Activated B cell treated with CpG ODN at 0.5 μM for 24 hours (primary cell): ENCODE results near the gene TBC1D8. TPM values are rescaled to one million over a fixed set of nuclear protein-coding genes. Genes with fewer than 3 reads are reported as not detected.

Source experiments
- ATAC-seq: fragments of 200-7000 bp; cut with Tn5 transposase; one replicate; pipeline ENCODE4 v1.10.0; 2021; ENCODE audit warnings: low read depth, mild to moderate bottlenecking, moderate library complexity
- CTCF ChIA-PET: fragments of 350-600 bp; sonication (Branson Sonifier 250); formaldehyde crosslinking; loops from one replicate; lab custom pipeline; 2021; ENCODE audit warnings: antibody characterized with exemption; lab: Charles Lee
- POLR2A ChIA-PET: fragments of 350-600 bp; sonication (Branson Sonifier 250); formaldehyde crosslinking; loops from one replicate; lab custom pipeline; 2021; ENCODE audit warnings: antibody characterized with exemption; lab: Charles Lee
- DNase-seq: peaks from one replicate; pipeline ENCODE4 v3.0.0; 2022
- H3K27ac Mint-ChIP-seq: one replicate; pipeline ENCODE4 v1.8.0; 2020; ENCODE audit warnings: mixed read lengths
- H3K27me3 Mint-ChIP-seq: one replicate; pipeline ENCODE4 v1.8.0; 2021; ENCODE audit warnings: mixed read lengths
- H3K36me3 Mint-ChIP-seq: one replicate; pipeline ENCODE4 v1.8.0; 2021; ENCODE audit warnings: low read depth, mixed read lengths
- H3K4me1 Mint-ChIP-seq: one replicate; pipeline ENCODE4 v1.8.0; 2021; ENCODE audit warnings: mixed read lengths
- H3K4me3 Mint-ChIP-seq: one replicate; pipeline ENCODE4 v1.8.0; 2020; ENCODE audit warnings: mild to moderate bottlenecking, mixed read lengths
- H3K9me3 Mint-ChIP-seq: one replicate; pipeline ENCODE4 v1.8.0; 2020; ENCODE audit warnings: mixed read lengths
- intact Hi-C: fragments of 100-400 bp; cut with micrococcal nuclease; formaldehyde crosslinking; loops from one replicate; pipeline ENCODE4 v1.15.1; 2024
- total RNA-seq: library from RNA; stranded (reverse); gene quantifications from 2 replicates; pipeline ENCODE4 v1.2.3, GENCODE V29; 2022
- TF ChIP-seq, protein P1 (sequence below): fragments of 200-600 bp; IDR thresholded peaks from one replicate; pipeline ENCODE4 v1.8.0; 2022; ENCODE audit warnings: antibody characterized with exemption, mild to moderate bottlenecking

Gene TBC1D8
- total RNA-seq, 1 donor from 2014 or later = 4.7 TPM

DNA sequence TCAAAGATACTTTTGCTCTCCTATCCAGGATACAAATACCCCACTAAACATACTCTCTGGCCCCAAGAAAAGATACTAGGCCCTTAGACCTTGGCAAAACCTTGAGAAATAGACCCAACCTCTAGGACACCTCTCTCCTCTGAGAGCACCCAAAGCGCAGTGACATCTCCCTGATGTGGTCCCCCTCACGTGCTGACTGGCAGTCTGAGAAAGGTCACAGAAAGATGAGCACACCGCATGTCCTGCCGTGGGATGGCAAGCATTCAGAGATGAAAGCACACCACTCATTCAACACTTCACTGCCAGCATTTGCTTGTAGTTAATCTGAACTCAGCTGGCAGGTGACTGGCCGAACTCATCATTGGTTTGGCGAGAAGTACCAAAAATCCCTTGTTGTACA, 6.1 kb upstream of the TBC1D8 start:
- no peaks in the 10 kb centered on the region for H3K36me3 Mint-ChIP-seq
- intact Hi-C loops = no loop called here
- no peaks in the 10 kb centered on the region for H3K27me3 Mint-ChIP-seq
- H3K4me3 Mint-ChIP-seq = no peak overlapping the region
- POLR2A ChIA-PET = no interaction called here
- TF ChIP-seq, protein P1, sequence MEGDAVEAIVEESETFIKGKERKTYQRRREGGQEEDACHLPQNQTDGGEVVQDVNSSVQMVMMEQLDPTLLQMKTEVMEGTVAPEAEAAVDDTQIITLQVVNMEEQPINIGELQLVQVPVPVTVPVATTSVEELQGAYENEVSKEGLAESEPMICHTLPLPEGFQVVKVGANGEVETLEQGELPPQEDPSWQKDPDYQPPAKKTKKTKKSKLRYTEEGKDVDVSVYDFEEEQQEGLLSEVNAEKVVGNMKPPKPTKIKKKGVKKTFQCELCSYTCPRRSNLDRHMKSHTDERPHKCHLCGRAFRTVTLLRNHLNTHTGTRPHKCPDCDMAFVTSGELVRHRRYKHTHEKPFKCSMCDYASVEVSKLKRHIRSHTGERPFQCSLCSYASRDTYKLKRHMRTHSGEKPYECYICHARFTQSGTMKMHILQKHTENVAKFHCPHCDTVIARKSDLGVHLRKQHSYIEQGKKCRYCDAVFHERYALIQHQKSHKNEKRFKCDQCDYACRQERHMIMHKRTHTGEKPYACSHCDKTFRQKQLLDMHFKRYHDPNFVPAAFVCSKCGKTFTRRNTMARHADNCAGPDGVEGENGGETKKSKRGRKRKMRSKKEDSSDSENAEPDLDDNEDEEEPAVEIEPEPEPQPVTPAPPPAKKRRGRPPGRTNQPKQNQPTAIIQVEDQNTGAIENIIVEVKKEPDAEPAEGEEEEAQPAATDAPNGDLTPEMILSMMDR = no peak
- CTCF ChIA-PET = interaction anchor here (0.8 kb wide), 1 partner anchor 16 kb away, joined by 3 read pairs; no protein-coding TSS in a partner anchor
- no peak for ATAC-seq
- H3K9me3 Mint-ChIP-seq = no peaks in the 10 kb centered on the region
- DNase-seq = no peak
- H3K4me1 Mint-ChIP-seq = peaks cover 9% of the 10 kb centered on the region
- peak overlapping the region; percentile 25 for H3K27ac Mint-ChIP-seq

DNA sequence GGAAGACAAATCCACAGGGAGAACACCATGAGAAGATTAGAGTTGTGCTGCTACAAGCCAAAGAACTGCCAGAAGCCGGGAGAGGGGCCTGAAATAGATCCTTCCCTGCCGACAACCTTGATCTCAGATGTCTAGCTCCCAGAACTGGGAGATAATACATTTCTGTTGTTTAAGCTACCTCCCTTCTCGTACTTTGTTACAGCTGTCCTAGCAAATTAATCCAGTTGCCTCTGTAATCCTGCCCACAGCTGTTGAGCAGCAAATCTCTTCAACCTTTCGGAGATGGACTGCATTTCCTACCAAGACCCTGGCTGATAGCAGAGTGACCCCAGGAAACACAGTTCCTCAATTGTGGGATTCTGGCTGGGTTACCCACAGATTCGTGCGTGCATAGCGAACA, 2.6 kb upstream of the TBC1D8 start:
- intact Hi-C loops = loop anchor here (1.0 to 2.0 kb wide), 5 partner anchors 43 to 573 kb away; no protein-coding TSS in a partner anchor
- H3K27me3 Mint-ChIP-seq = peaks cover 12% of the 10 kb centered on the region
- peaks cover 30% of the 10 kb centered on the region for H3K4me1 Mint-ChIP-seq
- H3K4me3 Mint-ChIP-seq = no peak overlapping the region
- H3K9me3 Mint-ChIP-seq = no peaks in the 10 kb centered on the region
- POLR2A ChIA-PET = no interaction called here
- TF ChIP-seq, protein P1 = no peak
- H3K27ac Mint-ChIP-seq = no peak overlapping the region
- CTCF ChIA-PET = interaction anchor here (2.2 to 4.9 kb wide), 2 partner anchors 52 to 117 kb away, joined by 12 to 32 read pairs; no protein-coding TSS in a partner anchor
- ATAC-seq = no peak
- no peaks in the 10 kb centered on the region for H3K36me3 Mint-ChIP-seq
- DNase-seq = no peak

DNA sequence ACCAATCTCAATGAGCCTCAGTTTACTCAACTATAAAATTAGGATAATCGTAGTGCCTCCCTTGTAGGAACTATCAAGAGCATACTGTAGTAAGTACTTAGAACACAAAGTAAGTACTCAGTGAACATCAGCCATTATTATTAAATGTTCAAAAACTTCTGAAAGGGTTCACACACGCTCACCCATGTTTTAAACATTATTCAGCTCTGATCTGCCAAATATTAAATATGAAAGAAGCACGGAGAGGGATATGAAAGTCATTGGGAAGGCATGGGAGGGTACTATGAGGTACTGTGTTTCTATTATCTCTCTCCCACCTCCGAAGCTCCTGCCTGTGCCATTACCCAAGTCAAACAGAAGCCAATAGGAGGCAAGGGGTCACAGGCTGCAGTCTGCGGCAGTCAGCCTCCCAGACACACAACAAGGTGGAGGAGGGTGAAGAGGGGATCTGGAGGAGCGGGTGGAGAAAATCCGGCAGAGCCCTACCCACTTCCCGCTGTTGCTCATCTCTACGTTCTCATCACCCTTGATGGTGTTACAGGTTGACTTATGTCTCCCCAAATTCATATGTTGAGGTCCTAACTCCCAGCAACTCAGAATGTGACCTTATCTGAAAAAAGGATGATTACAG, 2.0 kb upstream of the TBC1D8 start:
- Mint-ChIP-seq H3K27ac (no peak overlapping the region), H3K36me3 (no peaks in the 10 kb centered on the region), H3K4me3 (peak overlapping the region; percentile 86), H3K9me3 (no peaks in the 10 kb centered on the region), H3K4me1 (peaks cover 32% of the 10 kb centered on the region), H3K27me3 (peaks cover 18% of the 10 kb centered on the region)
- ATAC-seq (no peak), DNase-seq (no peak)
- ChIA-PET POLR2A (interaction anchor here (0.7 to 3.1 kb wide), 4 partner anchors 19 to 141 kb away, joined by 3 to 14 read pairs (median 6); no protein-coding TSS in a partner anchor), CTCF (interaction anchor here (0.6 to 4.9 kb wide), 8 partner anchors 12 to 546 kb away, joined by 3 to 32 read pairs (median 6); no protein-coding TSS in a partner anchor)
- TF ChIP-seq, protein P1 = no peak
- intact Hi-C loops = loop anchor here (1.0 to 2.0 kb wide), 5 partner anchors 44 to 572 kb away; no protein-coding TSS in a partner anchor

DNA sequence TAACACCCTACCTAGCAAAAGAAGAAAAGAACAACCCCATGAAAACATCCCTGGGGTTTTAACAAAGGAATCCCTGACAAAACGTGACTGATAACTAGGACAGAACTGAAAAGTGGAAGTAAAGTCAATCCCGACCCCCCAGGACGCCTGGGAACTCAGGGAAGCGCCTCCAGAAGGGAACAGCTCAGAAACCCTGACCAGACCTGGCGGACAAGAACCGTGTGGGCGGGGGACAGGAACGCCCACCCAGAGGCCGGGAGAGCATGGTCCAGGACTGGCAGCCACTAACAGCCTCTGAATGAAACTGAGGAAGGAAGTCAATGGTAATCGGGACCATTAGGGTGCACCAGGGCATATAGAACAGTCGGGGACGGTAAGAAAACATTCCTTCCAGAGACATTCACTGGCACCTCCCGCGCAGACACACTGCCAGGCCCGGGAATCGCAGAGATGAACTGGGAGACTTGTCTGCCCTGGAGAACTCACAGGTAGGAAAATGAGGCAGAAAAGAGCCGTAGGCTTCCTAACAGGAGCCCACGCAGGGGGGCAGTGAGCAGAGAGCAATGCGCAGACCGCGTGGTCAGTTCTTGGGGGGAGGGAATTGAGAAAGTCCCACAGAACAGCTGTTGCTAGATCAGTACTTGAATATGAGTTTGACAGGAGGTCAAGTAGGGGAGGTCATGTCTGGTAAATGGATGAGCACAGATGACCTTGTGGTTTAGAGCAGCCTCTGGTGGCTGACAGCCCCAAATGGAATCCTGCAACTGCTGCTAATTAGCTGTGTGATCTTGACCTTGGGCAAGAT, 1.3 kb upstream of the TBC1D8 start:
- ChIA-PET POLR2A (interaction anchor here (0.7 to 3.1 kb wide), 5 partner anchors 20 to 145 kb away, joined by 3 to 14 read pairs (median 5); no protein-coding TSS in a partner anchor), CTCF (interaction anchor here (0.6 to 4.9 kb wide), 8 partner anchors 13 to 545 kb away, joined by 3 to 32 read pairs (median 6); no protein-coding TSS in a partner anchor)
- ATAC-seq (peak; percentile 33), DNase-seq (no peak)
- TF ChIP-seq, protein P1 = no peak
- H3K4me1 Mint-ChIP-seq = peaks cover 32% of the 10 kb centered on the region
- intact Hi-C loops = loop anchor here (1.0 to 2.0 kb wide), 6 partner anchors 44 to 572 kb away; no protein-coding TSS in a partner anchor
- no peaks in the 10 kb centered on the region for H3K9me3 Mint-ChIP-seq
- peak overlapping the region; percentile 86 for H3K4me3 Mint-ChIP-seq
- H3K36me3 Mint-ChIP-seq = no peaks in the 10 kb centered on the region
- H3K27ac Mint-ChIP-seq = no peak overlapping the region
- peaks cover 24% of the 10 kb centered on the region for H3K27me3 Mint-ChIP-seq
